ENCODE results near the gene METTL1.

The METTL1 gene

GRCh38 chr12:57735952-57736740, 35.8 kb downstream of the METTL1 start:
- peak; percentile 35 for DNase-seq

- peak; percentile 31 for DNase-seq
These were observed 36.6 kb downstream of the METTL1 start for GRCh38 chr12:57735198-57735855.

GRCh38 chr12:57734591-57734990, 37.3 kb downstream of the METTL1 start:
- no peak for DNase-seq

GRCh38 chr12:57733928-57734327, 38.0 kb downstream of the METTL1 start:
- no peak for DNase-seq

GRCh38 chr12:57732726-57733593, 38.9 kb downstream of the METTL1 start:
- DNase-seq: no peak

GRCh38 chr12:57732270-57732669, 39.6 kb downstream of the METTL1 start:
- DNase-seq: no peak

GRCh38 chr12:57731411-57732080, 40.4 kb downstream of the METTL1 start:
- DNase-seq: no peak

- DNase-seq: no peak
These were observed 41.4 kb downstream of the METTL1 start for GRCh38 chr12:57730336-57731067.

GRCh38 chr12:57729321-57729844, 42.5 kb downstream of the METTL1 start:
- DNase-seq: no peak

GRCh38 chr12:57727758-57728395, 44.0 kb downstream of the METTL1 start:
- DNase-seq: no peak

GRCh38 chr12:57726884-57727757, 44.8 kb downstream of the METTL1 start:
- no peak for DNase-seq

- peak; percentile 83 for DNase-seq
These were observed 45.6 kb downstream of the METTL1 start for GRCh38 chr12:57726151-57726883.

- DNase-seq: no peak
These were observed 46.1 kb downstream of the METTL1 start for GRCh38 chr12:57725851-57726150.

- DNase-seq: no peak
These were observed 46.8 kb downstream of the METTL1 start for GRCh38 chr12:57724936-57725740.

GRCh38 chr12:57724003-57724935, 47.6 kb downstream of the METTL1 start:
- DNase-seq: no peak

- DNase-seq: no peak
These were observed 48.3 kb downstream of the METTL1 start for GRCh38 chr12:57723630-57723962.

GRCh38 chr12:57722716-57723629, 48.9 kb downstream of the METTL1 start:
- DNase-seq: no peak

Data from NCI-H510A (cell line).